Measurements from ENCODE around the gene RPUSD1. TPM values are rescaled to one million over a fixed set of nuclear protein-coding genes. Genes with fewer than 3 reads are reported as not detected.

The RPUSD1 gene
- total RNA-seq, 1 donor from 2014 or later: 7.8 TPM

DNA sequence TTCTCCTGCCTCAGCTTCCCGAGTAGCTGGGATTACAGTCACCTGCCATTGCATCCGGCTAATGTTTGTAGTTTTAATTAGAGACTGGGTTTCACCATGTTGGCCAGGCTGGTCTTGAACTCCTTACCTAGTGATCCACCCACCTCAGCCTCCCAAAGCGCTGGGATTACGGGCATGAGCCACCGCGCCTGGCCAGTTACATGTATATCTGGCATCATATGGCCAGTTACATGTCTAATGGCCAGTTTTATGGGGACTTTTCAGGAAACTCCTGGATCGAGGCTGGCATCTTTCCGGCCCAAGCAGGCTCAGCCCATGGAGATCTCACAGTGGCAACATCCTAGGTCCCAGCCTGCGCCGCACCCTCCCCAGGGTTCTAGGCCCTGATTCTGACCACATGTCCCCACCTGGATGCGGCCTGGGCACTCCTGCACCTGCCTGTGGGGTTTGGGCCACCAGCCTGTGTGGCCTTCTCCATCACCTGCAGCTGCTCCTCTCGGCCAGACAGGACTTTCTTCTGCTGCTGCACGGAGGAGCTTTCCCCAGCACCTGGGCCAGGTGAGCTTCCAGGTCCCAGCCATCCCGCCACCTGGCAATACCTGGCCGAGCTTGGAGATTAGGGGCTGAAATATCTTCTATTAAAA, 46.1 kb downstream of the RPUSD1 start:
- intact Hi-C loops (cut with DNase I): no loop called here
- DNase-seq: no peak

GRCh38 chr16:740764-741505, 47.2 kb downstream of the RPUSD1 start, which contains the start of gene CIAO3:
CIAO3 (minus strand) TSS chr16:740997; CDS start chr16:740985, 12 bp downstream.
- intact Hi-C loops (cut with DNase I): no loop called here
- ATAC-seq (ENCODE audit: poor library complexity) (peak; percentile 96), DNase-seq (peak; percentile 92)

More for the DNA sequence above, 46.1 kb downstream of the RPUSD1 start:
- no peak for ATAC-seq (ENCODE audit: poor library complexity)

- DNase-seq (no peak), ATAC-seq (ENCODE audit: poor library complexity) (peak; percentile 28)
- intact Hi-C loops (cut with DNase I): no loop called here
Observed at GRCh38 chr16:740459-740763, 47.8 kb downstream of the RPUSD1 start.

DNA sequence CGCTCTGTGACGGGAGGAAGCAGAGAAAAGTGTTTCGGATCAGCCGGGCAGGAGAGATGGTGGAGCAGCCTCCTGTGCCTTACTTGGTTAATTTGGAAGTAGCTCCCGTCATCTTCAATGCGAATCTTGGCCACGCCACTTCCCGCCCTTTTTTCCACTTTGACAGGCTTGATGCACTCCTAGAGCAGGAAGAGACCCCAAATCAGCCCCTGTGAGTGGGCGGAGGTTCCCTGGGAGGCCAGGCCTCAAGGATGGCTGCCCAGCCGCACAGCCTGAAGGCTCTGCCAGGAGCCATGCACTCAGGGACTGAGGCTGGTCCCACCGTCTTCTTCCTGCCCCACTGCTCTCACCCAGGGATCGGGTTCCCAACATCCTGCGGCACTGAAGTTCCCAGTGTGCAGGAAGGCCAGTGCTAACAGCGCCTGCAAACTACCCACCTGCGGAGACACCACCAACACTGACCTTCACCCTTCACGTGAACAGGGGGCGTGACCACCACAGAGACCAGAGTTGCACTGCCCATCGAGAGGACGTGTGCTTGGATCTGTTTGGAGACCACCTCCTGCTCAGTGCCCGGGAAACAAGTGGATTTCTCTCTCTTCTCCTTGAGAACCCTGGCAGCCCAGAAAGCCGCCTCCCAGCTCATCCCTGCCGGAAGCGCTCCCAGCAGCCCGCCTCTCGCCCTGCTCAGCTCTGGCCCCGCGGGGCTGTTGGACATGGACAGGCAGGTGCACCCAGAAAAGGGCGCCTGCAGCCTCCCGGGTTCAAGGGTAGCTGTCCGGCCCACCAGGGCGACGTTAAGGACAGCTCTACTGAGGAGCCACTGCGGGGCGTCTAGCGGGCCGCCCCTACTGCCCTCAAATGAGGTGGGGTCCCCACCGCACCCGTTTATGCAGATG, 48.4 kb downstream of the RPUSD1 start:
- intact Hi-C loops (cut with DNase I): no loop called here
- DNase-seq (no peak), ATAC-seq (ENCODE audit: poor library complexity) (no peak)

DNA sequence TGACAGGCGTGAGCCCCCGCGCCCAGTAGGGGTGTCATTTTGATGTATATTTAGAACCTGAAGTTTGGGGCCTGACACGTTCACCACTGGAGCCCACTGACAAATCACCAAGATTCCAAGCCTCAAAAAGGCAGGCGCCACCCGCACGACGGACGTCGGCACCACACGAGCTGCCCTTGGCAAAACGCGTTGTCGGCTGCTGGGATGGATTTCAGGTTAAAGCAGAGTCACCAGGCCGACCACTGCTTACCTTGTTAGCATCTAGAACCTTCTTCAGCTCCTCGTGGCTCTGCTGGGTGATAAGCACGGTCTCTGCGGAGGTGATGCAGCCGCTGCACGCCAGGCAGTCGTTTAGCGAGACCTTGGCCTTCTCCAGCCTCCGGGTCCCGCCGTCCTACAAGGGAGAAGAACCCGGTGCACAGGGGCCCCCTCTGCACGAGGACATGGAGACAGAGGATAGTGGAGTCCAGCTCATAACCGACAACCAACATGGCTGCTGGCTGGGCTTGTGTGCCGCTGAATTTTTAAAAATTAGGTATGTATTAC, 51.2 kb downstream of the RPUSD1 start:
- intact Hi-C loops (cut with DNase I): no loop called here
- ATAC-seq (ENCODE audit: poor library complexity): no peak
- no peak for DNase-seq

DNA sequence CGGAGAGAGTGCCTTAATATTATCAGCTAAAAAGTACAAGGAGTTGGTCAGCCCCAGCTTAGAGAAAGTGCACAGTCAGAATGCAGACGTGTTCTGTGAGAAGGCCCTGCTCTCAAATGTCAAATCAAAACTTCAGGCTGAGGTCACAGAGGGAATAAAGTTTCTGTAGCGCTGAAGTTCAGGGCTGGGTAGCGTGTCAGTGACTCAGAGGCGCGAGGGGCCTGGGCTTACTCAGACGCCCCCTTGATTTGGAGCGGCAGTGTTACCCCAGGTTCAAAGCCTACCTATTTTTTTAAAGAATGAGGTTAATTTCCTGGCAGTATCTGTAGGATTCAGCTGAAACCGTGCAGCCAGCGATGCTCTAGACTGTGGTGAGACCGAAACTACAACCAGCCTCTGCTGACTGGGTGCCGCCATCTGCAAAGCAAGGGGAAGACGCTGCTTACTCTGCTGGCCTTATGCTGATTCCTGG, 52.2 kb downstream of the RPUSD1 start:
- no peak for DNase-seq
- intact Hi-C loops (cut with DNase I): no loop called here
- no peak for ATAC-seq (ENCODE audit: poor library complexity)

- intact Hi-C loops (cut with DNase I): no loop called here
- no peak for ATAC-seq (ENCODE audit: poor library complexity)
- DNase-seq: no peak
Observed at GRCh38 chr16:734981-735881, 53.0 kb downstream of the RPUSD1 start.

Small RNA genes lying within 50 kb of the gene (microRNA-seq; reads per million reads assigned to microRNA genes)
- not detected for gene MIR662

Other genes with a start within 250 kb of the RPUSD1 start
- gene PRR35, start 228.0 kb downstream of the RPUSD1 start, total RNA-seq: not detected
- 0.38 TPM for gene NHLRC4, start 221.4 kb downstream of the RPUSD1 start, total RNA-seq
- 18.0 TPM for gene PIGQ, start 218.4 kb downstream of the RPUSD1 start, total RNA-seq
- gene RAB40C, start 198.3 kb downstream of the RPUSD1 start, total RNA-seq: 11.0 TPM
- gene WFIKKN1, start 157.4 kb downstream of the RPUSD1 start, total RNA-seq: 0.13 TPM
- gene METTL26, start 152.1 kb downstream of the RPUSD1 start, total RNA-seq: 52.5 TPM
- gene MCRIP2, start 146.6 kb downstream of the RPUSD1 start, total RNA-seq: 205 TPM
- 10.8 TPM for gene WDR90, start 139.0 kb downstream of the RPUSD1 start, total RNA-seq
- gene RHOT2, start 120.2 kb downstream of the RPUSD1 start, total RNA-seq: 81.9 TPM
- gene RHBDL1, start 112.7 kb downstream of the RPUSD1 start, total RNA-seq: 2.0 TPM
- gene STUB1, start 108.0 kb downstream of the RPUSD1 start, total RNA-seq: 126 TPM
- gene JMJD8, start 104.0 kb downstream of the RPUSD1 start, total RNA-seq: 42.4 TPM
- 7.6 TPM for gene WDR24, start 98.0 kb downstream of the RPUSD1 start, total RNA-seq
- gene FBXL16, start 82.6 kb downstream of the RPUSD1 start, total RNA-seq: not detected
- 59.6 TPM for gene METRN, start 73.3 kb downstream of the RPUSD1 start, total RNA-seq
- 27.5 TPM for gene ANTKMT, start 67.2 kb downstream of the RPUSD1 start, total RNA-seq
- 0.32 TPM for gene CCDC78, start 61.9 kb downstream of the RPUSD1 start, total RNA-seq
- gene HAGHL, start 61.3 kb downstream of the RPUSD1 start, total RNA-seq: 13.8 TPM
- gene CIAO3, start 47.4 kb downstream of the RPUSD1 start, total RNA-seq: 29.2 TPM
- 1.0 TPM for gene MSLN, start 27.6 kb downstream of the RPUSD1 start, total RNA-seq
- gene CHTF18, start 239 bp upstream of the RPUSD1 start, total RNA-seq: 3.7 TPM
- gene GNG13, start 12.4 kb upstream of the RPUSD1 start, total RNA-seq: not detected
- 5.6 TPM for gene LMF1, start 182.6 kb upstream of the RPUSD1 start, total RNA-seq
- 1.0 TPM for gene SOX8, start 193.4 kb upstream of the RPUSD1 start, total RNA-seq